SHP77 treated with DMSO at 0.1 percent for 48 hours (cell line): ENCODE data around the gene CIT.

Experiments
- DNase-seq: peaks from one replicate; lab custom pipeline; 2025; lab: John Stamatoyannopoulos, UW

Gene CIT

GRCh38 chr12:119802472-119802871 is 74.6 kb downstream of the CIT start:
- no peak for DNase-seq

- DNase-seq, result no peak
These were observed 80.0 kb downstream of the CIT start for GRCh38 chr12:119797090-119797489.

- DNase-seq, result no peak
These were observed 80.8 kb downstream of the CIT start for GRCh38 chr12:119796292-119796691.

GRCh38 chr12:119791453-119791852 is 85.7 kb downstream of the CIT start:
- DNase-seq, result no peak

- DNase-seq, result no peak
These were observed 88.3 kb downstream of the CIT start for GRCh38 chr12:119788786-119789185.

- no peak for DNase-seq
These were observed 90.6 kb downstream of the CIT start for GRCh38 chr12:119786539-119786938.

- DNase-seq, result no peak
These were observed 92.4 kb downstream of the CIT start for GRCh38 chr12:119784673-119785072.

GRCh38 chr12:119783787-119784186 is 93.3 kb downstream of the CIT start:
- DNase-seq, result no peak

GRCh38 chr12:119781804-119782203 is 95.3 kb downstream of the CIT start:
- no peak for DNase-seq

- DNase-seq, result no peak
These were observed 96.2 kb downstream of the CIT start for GRCh38 chr12:119780786-119781434.

GRCh38 chr12:119775246-119775895 is 101.7 kb downstream of the CIT start:
- no peak for DNase-seq

- no peak for DNase-seq
These were observed 104.7 kb downstream of the CIT start for GRCh38 chr12:119772431-119772830.

GRCh38 chr12:119770146-119770545 is 107.0 kb downstream of the CIT start:
- no peak for DNase-seq

GRCh38 chr12:119762619-119763018 is 114.5 kb downstream of the CIT start:
- no peak for DNase-seq

GRCh38 chr12:119758722-119759121 is 118.4 kb downstream of the CIT start:
- DNase-seq, result no peak

- no peak for DNase-seq
These were observed 118.9 kb downstream of the CIT start for GRCh38 chr12:119758234-119758633.

- no peak for DNase-seq
These were observed 125.2 kb downstream of the CIT start for GRCh38 chr12:119751961-119752360.

- no peak for DNase-seq
These were observed 127.5 kb downstream of the CIT start for GRCh38 chr12:119749666-119750065.

- no peak for DNase-seq
These were observed 128.6 kb downstream of the CIT start for GRCh38 chr12:119748497-119748896.

GRCh38 chr12:119746169-119746568 is 131.0 kb downstream of the CIT start:
- DNase-seq, result no peak

GRCh38 chr12:119744900-119745606 is 132.1 kb downstream of the CIT start:
- DNase-seq, result no peak

GRCh38 chr12:119742700-119743099 is 134.4 kb downstream of the CIT start:
- no peak for DNase-seq

GRCh38 chr12:119740830-119741229 is 136.3 kb downstream of the CIT start:
- no peak for DNase-seq
